Neural cell (in vitro differentiated cells): ENCODE results near the gene URB1. TPM values are rescaled to one million over a fixed set of nuclear protein-coding genes. Genes with fewer than 3 reads are reported as not detected.

ENCODE experiments used
- H2AFZ ChIP-seq: fragments of 200-600, 300-800 bp; sonication (generic), shearing (Covaris generic); 2 replicates; pipeline ENCODE4 v1.6.0; 2014; ENCODE audit warnings: low read depth, mild to moderate bottlenecking, antibody characterized with exemption, low read length, moderate library complexity
- H3F3A ChIP-seq: fragments of 200-600 bp; shearing (Covaris generic); 2 replicates; pipeline ENCODE4 v1.6.1; 2016; ENCODE audit warnings: mild to moderate bottlenecking, moderate library complexity, mixed read lengths, antibody characterized with exemption, low read length; ENCODE audit not compliant: insufficient read depth, poor library complexity, severe bottlenecking
- H3K27ac ChIP-seq: fragments of 200-600, 300-800 bp; sonication (generic), shearing (Covaris generic); 2 replicates; pipeline ENCODE4 v1.5.1; 2014; ENCODE audit warnings: mild to moderate bottlenecking, low read length, moderate library complexity
- H3K27me3 ChIP-seq: fragments of 300-800, 200-600 bp; sonication (generic), shearing (Covaris generic); 2 replicates; pipeline ENCODE4 v1.6.0; 2014; ENCODE audit warnings: mild to moderate bottlenecking, low read depth, low read length, moderate library complexity; ENCODE audit not compliant: insufficient read depth
- H3K36me3 ChIP-seq: fragments of 300-800, 200-600 bp; sonication (generic), shearing (Covaris generic); 2 replicates; pipeline ENCODE4 v1.5.1; 2014; ENCODE audit warnings: mild to moderate bottlenecking, antibody characterized with exemption, low read length, moderate library complexity; ENCODE audit not compliant: insufficient read depth
- H3K4me2 ChIP-seq: fragments of 300-800, 200-600 bp; sonication (generic), shearing (Covaris generic); 2 replicates; pipeline ENCODE4 v1.6.0; 2014; ENCODE audit warnings: mild to moderate bottlenecking, low read length
- H3K4me3 ChIP-seq: fragments of 300-800, 200-600 bp; sonication (generic), shearing (Covaris generic); 2 replicates; pipeline ENCODE4 v1.5.1; 2014; ENCODE audit warnings: mild to moderate bottlenecking, low read length, moderate library complexity
- H3K79me2 ChIP-seq: fragments of 200-600 bp; shearing (Covaris generic); replicated peaks from 2 replicates; pipeline ENCODE4 v1.6.0; 2014; ENCODE audit warnings: mild to moderate bottlenecking, low read length, moderate library complexity; ENCODE audit not compliant: insufficient read depth
- H3K9ac ChIP-seq: fragments of 300-800, 200-600 bp; sonication (generic), shearing (Covaris generic); 2 replicates; pipeline ENCODE4 v1.6.1; 2016; ENCODE audit warnings: mild to moderate bottlenecking, low read length, mixed read lengths
- H3K9me2 ChIP-seq: fragments of 200-600 bp; shearing (Covaris generic); 2 replicates; pipeline ENCODE4 v1.6.1; 2016; ENCODE audit warnings: mild to moderate bottlenecking, low read length, mixed read lengths; ENCODE audit not compliant: insufficient read depth
- H3K9me3 ChIP-seq: fragments of 200-600, 300-800 bp; sonication (generic), shearing (Covaris generic); 2 replicates; pipeline ENCODE4 v1.6.1; 2016; ENCODE audit warnings: mild to moderate bottlenecking, mixed run types, low read length, moderate library complexity, mixed read lengths
- H4K20me1 ChIP-seq: fragments of 200-600 bp; shearing (Covaris generic); 2 replicates; pipeline ENCODE4 v1.6.1; 2016; ENCODE audit warnings: mild to moderate bottlenecking, mixed run types; ENCODE audit not compliant: insufficient read depth
- EP300 ChIP-seq: fragments of 450-650 bp; conservative IDR thresholded peaks from 2 replicates; pipeline ENCODE4 v1.6.1; 2014; ENCODE audit warnings: antibody characterized with exemption, mild to moderate bottlenecking, moderate library complexity; ENCODE audit not compliant: poor library complexity, severe bottlenecking
- EZH2 ChIP-seq: fragments of 200-600, 300-800 bp; shearing (Covaris generic), sonication (generic); IDR thresholded peaks from 2 replicates; pipeline ENCODE4 v1.6.1; 2014; ENCODE audit warnings: antibody characterized with exemption, low read length, borderline replicate concordance, mild to moderate bottlenecking; ENCODE audit not compliant: insufficient read depth, poor library complexity, severe bottlenecking
- MXI1 ChIP-seq: fragments of 450-650 bp; conservative IDR thresholded peaks from 2 replicates; pipeline ENCODE4 v1.6.1; 2014; ENCODE audit warnings: antibody characterized with exemption, mild to moderate bottlenecking; ENCODE audit not compliant: poor library complexity, severe bottlenecking
- POLR2AphosphoS5 ChIP-seq: IDR thresholded peaks from 2 replicates; pipeline ENCODE4 v1.6.1; 2012
- RAD21 ChIP-seq: fragments of 450-650 bp; conservative IDR thresholded peaks from 2 replicates; pipeline ENCODE4 v1.6.1; 2014; ENCODE audit warnings: antibody characterized with exemption, mild to moderate bottlenecking, moderate library complexity
- SMC3 ChIP-seq: fragments of 450-650 bp; conservative IDR thresholded peaks from 2 replicates; pipeline ENCODE4 v1.6.1; 2014; ENCODE audit warnings: antibody characterized with exemption, mild to moderate bottlenecking, moderate library complexity; ENCODE audit not compliant: poor library complexity
- TAF1 ChIP-seq: IDR thresholded peaks from 2 replicates; pipeline ENCODE4 v1.6.1; 2012; ENCODE audit warnings: low read depth
- polyA plus RNA-seq: library from polyadenylated mRNA; depleted of rRNA; stranded (reverse); fragments of >200 nt; gene quantifications from 2 replicates; pipeline ENCODE4 v1.2.3, GENCODE V29; 2014
- TF ChIP-seq, protein P1 (sequence below): fragments of 450-650 bp; IDR thresholded peaks from 2 replicates; pipeline ENCODE4 v1.5.1; 2014; ENCODE audit warnings: antibody characterized with exemption, mild to moderate bottlenecking, moderate library complexity; ENCODE audit not compliant: poor library complexity, severe bottlenecking
- TF ChIP-seq, protein P2 (sequence below): IDR thresholded peaks from 2 replicates; pipeline ENCODE4 v1.6.1; 2012; ENCODE audit warnings: borderline replicate concordance

The URB1 gene
- polyA plus RNA-seq, 1 donor from 2014 or later = 4.4 TPM

DNA sequence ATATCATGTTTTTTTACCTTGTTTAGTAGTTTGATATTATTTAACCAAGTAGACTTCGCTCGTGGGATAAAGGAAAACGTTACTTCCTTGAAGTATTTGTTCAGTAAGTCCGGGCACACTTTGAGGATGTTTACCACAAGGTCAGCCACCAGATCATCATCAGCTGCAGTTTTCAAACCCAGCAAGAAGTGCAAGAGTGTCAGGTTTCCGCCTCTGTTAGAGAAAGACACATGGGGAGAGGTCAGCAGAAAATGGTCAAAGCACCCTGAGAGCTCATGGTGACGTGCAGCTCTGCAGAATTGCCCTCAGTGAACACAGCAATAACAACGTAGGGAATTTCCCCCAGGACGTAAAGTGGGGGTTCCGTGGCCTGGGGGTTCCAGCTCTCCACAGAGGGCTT, 24.4 kb downstream of the URB1 start:
- H3K9ac ChIP-seq = no peak overlapping the region
- H3K27ac ChIP-seq = no peak overlapping the region
- no peaks in the 10 kb centered on the region for H4K20me1 ChIP-seq
- H2AFZ ChIP-seq = no peak overlapping the region
- no peaks in the 10 kb centered on the region for H3F3A ChIP-seq
- H3K9me3 ChIP-seq = no peaks in the 10 kb centered on the region
- no peaks in the 10 kb centered on the region for H3K79me2 ChIP-seq
- no peaks in the 10 kb centered on the region for H3K27me3 ChIP-seq
- H3K9me2 ChIP-seq = no peaks in the 10 kb centered on the region
- no peak overlapping the region for H3K4me2 ChIP-seq
- peaks cover 12% of the 10 kb centered on the region for H3K36me3 ChIP-seq
- TF ChIP-seq SMC3 = no peak
- no peak for TF ChIP-seq MXI1
- no peak for TF ChIP-seq EZH2
- TF ChIP-seq, protein P1, sequence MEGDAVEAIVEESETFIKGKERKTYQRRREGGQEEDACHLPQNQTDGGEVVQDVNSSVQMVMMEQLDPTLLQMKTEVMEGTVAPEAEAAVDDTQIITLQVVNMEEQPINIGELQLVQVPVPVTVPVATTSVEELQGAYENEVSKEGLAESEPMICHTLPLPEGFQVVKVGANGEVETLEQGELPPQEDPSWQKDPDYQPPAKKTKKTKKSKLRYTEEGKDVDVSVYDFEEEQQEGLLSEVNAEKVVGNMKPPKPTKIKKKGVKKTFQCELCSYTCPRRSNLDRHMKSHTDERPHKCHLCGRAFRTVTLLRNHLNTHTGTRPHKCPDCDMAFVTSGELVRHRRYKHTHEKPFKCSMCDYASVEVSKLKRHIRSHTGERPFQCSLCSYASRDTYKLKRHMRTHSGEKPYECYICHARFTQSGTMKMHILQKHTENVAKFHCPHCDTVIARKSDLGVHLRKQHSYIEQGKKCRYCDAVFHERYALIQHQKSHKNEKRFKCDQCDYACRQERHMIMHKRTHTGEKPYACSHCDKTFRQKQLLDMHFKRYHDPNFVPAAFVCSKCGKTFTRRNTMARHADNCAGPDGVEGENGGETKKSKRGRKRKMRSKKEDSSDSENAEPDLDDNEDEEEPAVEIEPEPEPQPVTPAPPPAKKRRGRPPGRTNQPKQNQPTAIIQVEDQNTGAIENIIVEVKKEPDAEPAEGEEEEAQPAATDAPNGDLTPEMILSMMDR = no peak
- no peak for TF ChIP-seq POLR2AphosphoS5
- TF ChIP-seq EP300 = no peak
- no peak for TF ChIP-seq RAD21
- TF ChIP-seq TAF1 = no peak
- TF ChIP-seq, protein P2, sequence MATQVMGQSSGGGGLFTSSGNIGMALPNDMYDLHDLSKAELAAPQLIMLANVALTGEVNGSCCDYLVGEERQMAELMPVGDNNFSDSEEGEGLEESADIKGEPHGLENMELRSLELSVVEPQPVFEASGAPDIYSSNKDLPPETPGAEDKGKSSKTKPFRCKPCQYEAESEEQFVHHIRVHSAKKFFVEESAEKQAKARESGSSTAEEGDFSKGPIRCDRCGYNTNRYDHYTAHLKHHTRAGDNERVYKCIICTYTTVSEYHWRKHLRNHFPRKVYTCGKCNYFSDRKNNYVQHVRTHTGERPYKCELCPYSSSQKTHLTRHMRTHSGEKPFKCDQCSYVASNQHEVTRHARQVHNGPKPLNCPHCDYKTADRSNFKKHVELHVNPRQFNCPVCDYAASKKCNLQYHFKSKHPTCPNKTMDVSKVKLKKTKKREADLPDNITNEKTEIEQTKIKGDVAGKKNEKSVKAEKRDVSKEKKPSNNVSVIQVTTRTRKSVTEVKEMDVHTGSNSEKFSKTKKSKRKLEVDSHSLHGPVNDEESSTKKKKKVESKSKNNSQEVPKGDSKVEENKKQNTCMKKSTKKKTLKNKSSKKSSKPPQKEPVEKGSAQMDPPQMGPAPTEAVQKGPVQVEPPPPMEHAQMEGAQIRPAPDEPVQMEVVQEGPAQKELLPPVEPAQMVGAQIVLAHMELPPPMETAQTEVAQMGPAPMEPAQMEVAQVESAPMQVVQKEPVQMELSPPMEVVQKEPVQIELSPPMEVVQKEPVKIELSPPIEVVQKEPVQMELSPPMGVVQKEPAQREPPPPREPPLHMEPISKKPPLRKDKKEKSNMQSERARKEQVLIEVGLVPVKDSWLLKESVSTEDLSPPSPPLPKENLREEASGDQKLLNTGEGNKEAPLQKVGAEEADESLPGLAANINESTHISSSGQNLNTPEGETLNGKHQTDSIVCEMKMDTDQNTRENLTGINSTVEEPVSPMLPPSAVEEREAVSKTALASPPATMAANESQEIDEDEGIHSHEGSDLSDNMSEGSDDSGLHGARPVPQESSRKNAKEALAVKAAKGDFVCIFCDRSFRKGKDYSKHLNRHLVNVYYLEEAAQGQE = no peak
- H3K4me3 ChIP-seq = no peak overlapping the region

DNA sequence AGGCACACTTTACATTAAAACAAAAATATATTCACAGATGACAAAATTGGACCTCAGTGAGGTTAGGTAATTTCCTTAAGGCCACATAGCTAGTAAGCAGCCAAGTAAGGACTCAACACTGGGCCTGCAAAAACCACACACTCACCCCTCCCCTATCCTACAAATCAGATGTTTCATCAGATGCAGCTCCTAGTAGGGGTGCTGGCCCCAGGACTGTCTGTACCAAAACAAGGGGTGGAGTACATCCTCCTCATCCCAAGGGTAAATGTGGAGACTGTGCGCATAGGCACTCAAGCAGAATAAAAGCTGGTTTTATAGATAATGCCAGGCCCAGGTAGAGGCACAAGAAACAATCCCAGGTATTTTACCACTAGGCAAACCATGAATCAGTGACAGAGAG, 25.7 kb downstream of the URB1 start:
- Histone ChIP-seq H3K79me2 (no peaks in the 10 kb centered on the region), H3K9me2 (no peaks in the 10 kb centered on the region), H3K27ac (no peak overlapping the region), H3K4me2 (no peak overlapping the region), H3F3A (no peaks in the 10 kb centered on the region), H3K9me3 (no peaks in the 10 kb centered on the region), H3K9ac (no peak overlapping the region), H4K20me1 (no peaks in the 10 kb centered on the region), H2AFZ (no peak overlapping the region), H3K4me3 (no peak overlapping the region), H3K36me3 (peaks cover 8% of the 10 kb centered on the region), H3K27me3 (no peaks in the 10 kb centered on the region)
- no peak for TF ChIP-seq POLR2AphosphoS5
- no peak for TF ChIP-seq TAF1
- TF ChIP-seq, protein P1 = no peak
- TF ChIP-seq EZH2 = no peak
- no peak for TF ChIP-seq SMC3
- no peak for TF ChIP-seq MXI1
- no peak for TF ChIP-seq EP300
- TF ChIP-seq RAD21 = no peak
- TF ChIP-seq, protein P2 = no peak
